ENCODE results near the gene CFAP45.
"Not testable (repeated sequence)": the region's sequence is repeated elsewhere in the genome, so short reads cannot be mapped to it uniquely, and the experiment has no call there.

Gene CFAP45

GRCh38 chr1:159911326-159912070, 11.5 kb upstream of the CFAP45 start:
- DNase-seq (ENCODE audit: low read depth): no peak
- no peak overlapping the region for H3K4me3 ChIP-seq (ENCODE audit: low read depth, low read length)
- no peak for TF ChIP-seq CTCF (IDR thresholded peaks at IDR 0.05; ENCODE audit: insufficient read depth, low read depth, low read length, missing control alignments)

DNA sequence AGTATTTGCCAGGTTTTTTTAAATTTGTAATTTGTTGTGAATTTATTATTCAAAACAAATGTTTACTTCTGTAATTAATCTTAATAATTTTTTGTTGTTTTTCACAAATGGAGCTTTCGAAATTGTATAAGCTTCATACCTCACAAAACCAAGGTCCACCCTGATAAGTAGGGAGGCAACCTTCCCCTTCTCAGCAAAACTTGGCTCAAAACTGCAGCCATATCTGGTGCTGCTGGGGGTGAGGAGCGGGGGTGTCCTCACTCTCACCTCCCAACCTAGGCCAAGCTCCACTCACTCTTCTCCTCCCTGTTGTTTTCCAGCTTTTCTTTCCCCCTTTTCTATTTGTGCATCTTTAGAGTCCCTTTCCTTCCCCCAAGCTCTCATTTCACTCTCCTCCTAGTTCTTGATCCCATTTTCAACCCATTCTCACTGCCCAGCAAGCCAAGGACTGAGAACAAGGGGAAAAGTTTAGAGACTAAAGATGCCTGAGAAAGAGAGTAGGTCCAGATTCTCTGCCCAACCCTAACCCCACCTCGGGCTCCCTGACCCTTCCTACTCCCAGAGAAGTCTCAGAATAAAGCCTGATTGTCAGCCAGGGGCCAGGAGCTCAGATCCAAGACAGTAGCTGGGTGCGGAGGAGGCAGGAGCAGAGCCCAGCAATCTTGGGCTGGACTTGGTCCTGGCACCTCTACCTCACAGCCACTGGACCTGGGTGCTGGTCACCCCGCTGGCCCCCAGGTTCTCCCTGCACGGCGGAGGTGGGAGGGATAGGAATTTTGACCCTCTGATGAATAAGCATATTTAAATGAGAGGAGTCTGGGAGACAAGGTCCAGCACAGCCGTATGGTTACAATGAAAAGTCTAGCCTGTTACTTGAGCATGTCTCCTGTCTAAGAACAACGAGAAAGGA, 8.3 kb upstream of the CFAP45 start:
- DNase-seq (ENCODE audit: low read depth): no peak
- no peak overlapping the region for H3K4me3 ChIP-seq (ENCODE audit: low read depth, low read length)
- TF ChIP-seq CTCF (IDR thresholded peaks at IDR 0.05; ENCODE audit: insufficient read depth, low read depth, low read length, missing control alignments): no peak

- no peak overlapping the region for H3K4me3 ChIP-seq (ENCODE audit: low read depth, low read length)
- no peak for DNase-seq (ENCODE audit: low read depth)
- TF ChIP-seq CTCF (IDR thresholded peaks at IDR 0.05; ENCODE audit: insufficient read depth, low read depth, low read length, missing control alignments): no peak
Observed at GRCh38 chr1:159906960-159907359, 7.0 kb upstream of the CFAP45 start.

- not testable (repeated sequence) for H3K4me3 ChIP-seq (ENCODE audit: low read depth, low read length); DNase-seq (ENCODE audit: low read depth)
Observed at GRCh38 chr1:159904036-159904435, 4.1 kb upstream of the CFAP45 start.

DNA sequence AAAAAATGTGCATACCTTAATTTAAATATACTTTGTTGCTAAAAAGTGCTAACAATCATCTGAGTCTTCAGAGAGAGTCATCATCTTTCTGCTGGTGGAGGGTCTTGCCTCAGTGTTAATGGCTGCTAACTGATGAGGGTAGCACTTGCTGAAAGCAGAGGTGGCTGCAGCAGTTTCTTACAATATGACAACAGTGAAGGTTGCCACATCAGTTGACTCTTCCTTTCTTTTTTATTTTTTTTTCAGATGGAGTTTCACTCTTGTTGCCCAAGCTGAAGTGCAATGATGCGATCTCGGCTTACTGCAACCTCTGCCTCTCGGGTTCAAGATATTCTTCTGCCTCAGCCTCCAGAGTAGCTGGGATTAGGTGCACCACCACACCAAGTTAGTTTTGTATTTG, 2.6 kb upstream of the CFAP45 start:
- H3K4me3 ChIP-seq (ENCODE audit: low read depth, low read length): no peak overlapping the region
- DNase-seq (ENCODE audit: low read depth): no peak
- TF ChIP-seq CTCF (IDR thresholded peaks at IDR 0.05; ENCODE audit: insufficient read depth, low read depth, low read length, missing control alignments): no peak

DNA sequence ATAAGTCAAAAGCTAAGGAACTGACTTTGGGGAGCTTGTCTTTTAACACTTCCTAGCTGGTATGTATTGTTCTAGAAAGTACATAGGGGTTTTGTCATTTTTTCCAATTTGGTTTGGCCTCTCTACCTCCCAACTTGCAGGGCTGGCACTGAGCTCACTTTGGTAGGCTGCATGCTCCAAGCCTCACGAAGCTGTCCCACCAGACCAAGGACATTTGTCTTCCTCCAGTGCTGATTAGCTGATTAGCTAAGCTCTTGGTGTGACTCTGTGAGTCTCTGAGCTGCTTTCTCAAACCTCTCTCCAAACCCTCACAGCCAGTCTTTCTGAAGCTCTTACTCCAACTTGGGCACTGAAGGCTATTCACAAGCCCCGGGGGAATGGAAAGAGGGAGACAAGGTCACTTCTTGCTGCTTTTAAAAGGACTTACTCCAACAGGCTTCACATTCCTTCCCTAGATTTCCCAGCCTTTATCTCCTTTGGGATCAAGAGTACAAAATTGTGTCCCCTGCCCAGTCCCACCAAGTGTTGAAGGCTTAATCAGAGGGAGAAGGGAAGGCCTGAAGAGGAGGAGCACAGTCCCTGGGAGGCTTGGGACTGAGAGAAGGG, 893 bp upstream of the CFAP45 start:
- TF ChIP-seq CTCF (IDR thresholded peaks at IDR 0.05; ENCODE audit: insufficient read depth, low read depth, low read length, missing control alignments): no peak
- no peak for DNase-seq (ENCODE audit: low read depth)

GRCh38 chr1:159899634-159900033, 331 bp downstream of the CFAP45 start:
- DNase-seq (ENCODE audit: low read depth); H3K4me3 ChIP-seq (ENCODE audit: low read depth, low read length): not testable (repeated sequence)

More for the DNA sequence above, 893 bp upstream of the CFAP45 start:
- H3K4me3 ChIP-seq (ENCODE audit: low read depth, low read length): no peak overlapping the region

Measured in GM12865 (cell line).